ENCODE data around the gene C2orf78. TPM values are rescaled to one million over a fixed set of nuclear protein-coding genes. Genes with fewer than 3 reads are reported as not detected.
A peak's percentile ranks its signal among the peaks of the same experiment; 100 is the strongest.

C2orf78 gene
- total and polyA plus RNA-seq, 9 of the 15 experiments (the other 6 are each of a cell fraction or from before 2014, with no cell fraction given): 0.04 to 0.28 (median 0.20) TPM

- TF ChIP-seq ZNF780A (CRISPR knock-in tag; IDR thresholded peaks at IDR 0.05) (no peak), ZNF561 (CRISPR knock-in tag; conservative IDR thresholded peaks at IDR 0.05) (no peak), NCOA6 (IDR thresholded peaks at IDR 0.05) (no peak), PHB2 (IDR thresholded peaks at IDR 0.05; ENCODE audit: low read depth) (no peak), LCOR (CRISPR knock-in tag; IDR thresholded peaks at IDR 0.05) (no peak; the same call in 1 of the 2 replicates), XRCC4 (IDR thresholded peaks at IDR 0.05; ENCODE audit: extremely low read depth, insufficient read depth, insufficient read length) (no peak), ARID1B (IDR thresholded peaks at IDR 0.05) (no peak), NRF1 (conservative IDR thresholded peaks at IDR 0.05 in 1 of 2, IDR thresholded peaks at IDR 0.05 in 1 of 2) (peak; percentile 95 to 96), ATF3 (IDR thresholded peaks at IDR 0.05) (no peak), ATF3 (CRISPR knock-in tag; conservative IDR thresholded peaks at IDR 0.05) (no peak), SAFB2 (IDR thresholded peaks at IDR 0.05; ENCODE audit: borderline replicate concordance, low read depth, low read length, severe bottlenecking) (no peak), TRIM28 (IDR thresholded peaks at IDR 0.05) (no peak), POLR2AphosphoS2 (IDR thresholded peaks at IDR 0.05; ENCODE audit: low read length) (peak; percentile 53; the same call in 1 of the 2 replicates), ZNF134 (CRISPR knock-in tag; conservative IDR thresholded peaks at IDR 0.05) (no peak), GABPB1 (CRISPR knock-in tag; IDR thresholded peaks at IDR 0.05) (no peak), HLTF (IDR thresholded peaks at IDR 0.05) (no peak), HMG20B (CRISPR knock-in tag; IDR thresholded peaks at IDR 0.05) (no peak), YBX1 (IDR thresholded peaks at IDR 0.05) (no peak), FOXA3 (CRISPR knock-in tag; conservative IDR thresholded peaks at IDR 0.05 in 1 of 2, IDR thresholded peaks at IDR 0.05 in 1 of 2) (peak; percentile 84 to 94), TCF15 (CRISPR knock-in tag; IDR thresholded peaks at IDR 0.05) (no peak), ZNF224 (CRISPR knock-in tag; IDR thresholded peaks at IDR 0.05) (no peak), ZNF274 (IDR thresholded peaks at IDR 0.05; ENCODE audit: borderline replicate concordance, low read depth, low read length) (no peak), CEBPB (tag; IDR thresholded peaks at IDR 0.05) (no peak), MLX (CRISPR knock-in tag; conservative IDR thresholded peaks at IDR 0.05) (no peak), MTA2 (IDR thresholded peaks at IDR 0.05; ENCODE audit: low read depth) (no peak), PCBP1 (IDR thresholded peaks at IDR 0.05; ENCODE audit: low read depth, low read length, poor library complexity, severe bottlenecking) (no peak), TAF7 (tag; IDR thresholded peaks at IDR 0.05) (0 out of 2 replicates have a peak, but pooled peaks have one; percentile 36), PHF21A (IDR thresholded peaks at IDR 0.05; ENCODE audit: borderline replicate concordance, low read depth) (no peak)
These were observed 4.3 kb upstream of the C2orf78 start, which contains the start of gene DUSP11 (continued) for GRCh38 chr2:73779467-73780236.
